Right lobe of liver (tissue), 6 donors: ENCODE results near the gene PFDN5. TPM values are rescaled to one million over a fixed set of nuclear protein-coding genes. Genes with fewer than 3 reads are reported as not detected.

ENCODE experiments used
- ATAC-seq, 4 donors: fragments of 200-7000 bp; cut with Tn5 transposase; one replicate each; pipeline ENCODE4 v1.9.1; 2020; ENCODE audit warnings: mild to moderate bottlenecking in 4 of 4, moderate library complexity in 4 of 4
- DNase-seq, 3 donors: peaks; one replicate each; pipeline ENCODE4 v3.0.0-alpha.2; 2020
- H3K27ac ChIP-seq, 3 donors: fragments of 200-600 bp; one replicate each; pipeline ENCODE4 v1.8.0; 2022
- H3K27me3 ChIP-seq, 2 donors: fragments of 200-600 bp; one replicate each; pipeline ENCODE4 v1.8.0; 2022
- H3K36me3 ChIP-seq, 4 donors: fragments of 200-600 bp; sonication (generic) in 1 of 4; one replicate each; pipeline versions ENCODE4 v1.5.1 to v1.8.0; 2017 to 2022; ENCODE audit warnings: control low read depth in 1 of 4
- H3K4me1 ChIP-seq, 4 donors: fragments of 200-600 bp; sonication (generic) in 1 of 4; one replicate each; pipeline versions ENCODE4 v1.5.1 to v1.8.0; 2017 to 2022; ENCODE audit warnings: control low read depth in 1 of 4
- H3K4me3 ChIP-seq, 3 donors: fragments of 200-600 bp; one replicate each; pipeline ENCODE4 v1.8.0; 2022
- H3K9me3 ChIP-seq, 4 donors: fragments of 200-600 bp; sonication (generic) in 1 of 4; one replicate each; pipeline versions ENCODE4 v1.5.1 to v1.8.0; 2017 to 2022; ENCODE audit warnings: control low read depth in 1 of 4
- CTCF ChIP-seq, 4 donors: fragments of 200-600 bp in 3 of 4; fragments of 450-650 bp in 1 of 4; IDR thresholded peaks; one replicate each; pipeline versions ENCODE4 v1.5.1 to v1.8.0; 2016 to 2022; ENCODE audit warnings: antibody characterized with exemption in 4 of 4, mild to moderate bottlenecking in 2 of 4
- POLR2A ChIP-seq: fragments of 450-650 bp; IDR thresholded peaks from one replicate; pipeline ENCODE4 v1.6.1; 2017; ENCODE audit warnings: antibody characterized with exemption, mild to moderate bottlenecking
- WGBS: methylation state at CpG from one replicate; pipeline ENCODE4 v1.1.6; 2018; ENCODE audit warnings: low coverage, low lambda C conversion rate; ENCODE audit not compliant: insufficient coverage; ENCODE audit errors: missing lambda C conversion rate; 5-methylcytosine and 5-hydroxymethylcytosine counted together
- intact Hi-C, 2 donors: fragments of 100-400 bp; cut with DNase I; formaldehyde crosslinking; loops; one replicate each; pipeline versions ENCODE4 v1.11.2 to v1.14.1; 2022
- total RNA-seq, 6 experiments: library from RNA; depleted of rRNA in 2 of 6; stranded (reverse); fragments of >200 nt in 2 of 6; fragmentation: NEBNext Ultra II Directional in 3 of 6; extraction: Animal tissue kit (Norgen Biotek cat#: 25700) in 3 of 6; gene quantifications; one replicate each; pipeline versions ENCODE4 v1.1.0 to v1.2.4, GENCODE V29; 2016 to 2023
- donor health status: DM: no; HTN: yes; CAD: no.
- donor health status: DM: no; HTN: no; CAD: no.
- donor health status: DM: no; HTN: no; CAD: no.
- donor health status: DM: no; HTN: yes; CAD: no.
- donor health status: DM: no; HTN: yes; CAD: no.

Gene PFDN5
- total RNA-seq, 6 experiments from 2014 or later, result 122 to 170 (median 146) TPM

GRCh38 chr12:53286448-53286847, 8.9 kb upstream of the PFDN5 start:
- H3K36me3 ChIP-seq, result peaks cover 0 to 6% (median 0%) of the 10 kb centered on the region in 4 donors
- WGBS, result no CpG with 5 or more reads among the region's 9 CpGs
- no peak for ATAC-seq
- no peaks in the 10 kb centered on the region for H3K4me1 ChIP-seq
- no peaks in the 10 kb centered on the region for H3K27me3 ChIP-seq
- H3K4me3 ChIP-seq, result no peak overlapping the region
- no peak for TF ChIP-seq CTCF (IDR thresholded peaks at IDR 0.05)
- no peak for TF ChIP-seq POLR2A
- no peak for DNase-seq
- H3K9me3 ChIP-seq, result no peaks in the 10 kb centered on the region
- no peak overlapping the region for H3K27ac ChIP-seq
- intact Hi-C loops, result loop anchor here (5.0 to 10.0 kb wide), 2 partner anchors 74 to 212 kb away; partner anchors contain the start of gene SPRYD3 (in 1 of the 2)

GRCh38 chr12:53287741-53288216, 7.6 kb upstream of the PFDN5 start:
- ATAC-seq, result peak; percentile 81 to 87 (median 86)
- DNase-seq, result peak; percentile 63 to 78 (median 66)
- no peak overlapping the region for H3K27ac ChIP-seq
- no peak for TF ChIP-seq POLR2A
- peak; percentile 69 to 76 (median 75) for TF ChIP-seq CTCF (IDR thresholded peaks at IDR 0.05)
- WGBS, result 72% methylated on average over 5 of the region's 11 CpGs
- H3K4me1 ChIP-seq, result no peaks in the 10 kb centered on the region
- no peaks in the 10 kb centered on the region for H3K27me3 ChIP-seq
- intact Hi-C loops, result loop anchor here (5.0 to 10.0 kb wide), 2 partner anchors 75 to 213 kb away; partner anchors contain the start of gene SPRYD3 (in 1 of the 2)
- H3K9me3 ChIP-seq, result no peaks in the 10 kb centered on the region
- H3K4me3 ChIP-seq, result no peak overlapping the region
- peaks cover 0 to 3% (median 0%) of the 10 kb centered on the region in 4 donors for H3K36me3 ChIP-seq

GRCh38 chr12:53288322-53288721, 7.0 kb upstream of the PFDN5 start:
- Histone ChIP-seq H3K36me3 (peaks cover 0 to 3% (median 0%) of the 10 kb centered on the region in 4 donors), H3K27me3 (no peaks in the 10 kb centered on the region), H3K27ac (no peak overlapping the region), H3K4me3 (no peak overlapping the region), H3K9me3 (no peaks in the 10 kb centered on the region), H3K4me1 (no peaks in the 10 kb centered on the region)
- intact Hi-C loops, result loop anchor here (5.0 to 10.0 kb wide), 2 partner anchors 76 to 214 kb away; partner anchors contain the start of gene SPRYD3 (in 1 of the 2)
- TF ChIP-seq POLR2A (no peak), CTCF (IDR thresholded peaks at IDR 0.05) (no peak)
- ATAC-seq (peak in 3 of 4 donors; percentile 7 to 55 (median 13)), DNase-seq (no peak)
- WGBS, result 50% methylated on average over 1 of the region's 6 CpGs

GRCh38 chr12:53289891-53290290, 5.5 kb upstream of the PFDN5 start:
- TF ChIP-seq POLR2A (no peak), CTCF (IDR thresholded peaks at IDR 0.05) (no peak)
- Histone ChIP-seq H3K36me3 (no peaks in the 10 kb centered on the region), H3K4me1 (no peaks in the 10 kb centered on the region), H3K27ac (no peak overlapping the region), H3K9me3 (no peaks in the 10 kb centered on the region), H3K4me3 (no peak overlapping the region), H3K27me3 (no peaks in the 10 kb centered on the region)
- ATAC-seq, result peak in 3 of 4 donors; percentile 23 to 25 (median 24)
- intact Hi-C loops, result loop anchor here (5.0 to 10.0 kb wide), 2 partner anchors 78 to 215 kb away; partner anchors contain the start of gene SPRYD3 (in 1 of the 2)
- WGBS, result 100% methylated on average over 1 of the region's 4 CpGs
- no peak for DNase-seq
